Measurements from ENCODE around the gene TMEM170B.

Gene TMEM170B

DNA sequence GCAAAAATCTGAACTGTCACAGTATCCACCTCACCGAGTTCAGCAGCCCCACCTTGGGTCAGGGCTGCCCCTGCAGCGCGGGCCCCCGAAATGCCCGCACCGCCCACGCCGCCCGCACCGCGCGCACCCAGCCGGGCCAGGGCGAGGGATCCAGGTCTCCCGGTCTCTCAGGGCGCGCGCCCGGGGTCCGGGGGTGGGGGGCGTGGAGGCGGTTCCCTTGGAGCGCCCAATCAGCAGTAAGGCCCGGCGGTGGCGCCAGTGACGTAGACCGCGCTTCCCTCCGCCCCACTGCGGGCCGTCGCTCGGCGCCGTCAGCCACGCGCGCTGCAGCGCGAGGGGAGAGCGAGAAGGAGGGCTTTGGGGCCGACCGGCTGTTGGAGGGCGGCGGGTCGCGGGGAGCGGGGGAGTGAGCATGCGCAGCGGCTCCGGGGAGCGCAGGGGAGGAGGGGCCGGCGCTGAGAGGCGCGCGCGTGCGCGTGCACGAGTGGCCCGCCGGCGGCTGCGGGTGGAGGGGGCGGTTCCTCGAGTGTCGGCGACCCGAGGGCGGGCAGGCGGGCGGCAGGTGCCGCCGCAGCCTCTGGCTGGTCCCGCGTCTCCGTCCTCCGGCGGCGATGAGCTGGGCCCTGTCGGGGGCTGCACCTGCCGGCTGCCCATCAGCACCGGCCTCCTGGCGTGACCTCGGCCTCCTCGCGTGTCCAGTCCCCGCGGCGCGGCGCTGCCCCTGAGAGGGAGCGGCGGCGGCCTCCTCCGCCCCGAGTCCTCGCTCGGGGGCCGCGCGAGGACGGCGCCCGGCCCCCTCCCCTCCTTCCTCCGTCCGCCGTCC is at the start of gene TMEM170B:
TMEM170B (plus strand) TSS at position 521 of the 823 bp plus-strand sequence. CDS start 529 bp downstream, outside the sequence.
- Histone ChIP-seq H2AFZ (ENCODE audit: low read depth, low read length) (peak within 1 kb of the TSS; percentile 85), H3K4me2 (ENCODE audit: insufficient read depth, low read length) (peak within 1 kb of the TSS; percentile 96), H3K27me3 (ENCODE audit: insufficient read depth, low read length, poor library complexity) (peaks cover under 1% of the 10 kb centered on the region), H3K9me3 (ENCODE audit: insufficient read depth, low read length, severe bottlenecking) (no peaks in the 10 kb centered on the region), H4K20me1 (ENCODE audit: insufficient read depth, low read length) (peaks cover 12% of the 10 kb centered on the region; the same call in 1 of the 2 replicates), H3K4me1 (ENCODE audit: insufficient read depth, low read length) (peaks cover 31% of the 10 kb centered on the region), H3K79me2 (ENCODE audit: insufficient read depth, low read length) (peaks cover 47% of the 10 kb centered on the region), H3K36me3 (ENCODE audit: insufficient read depth, low read length) (no peaks in the 10 kb centered on the region), H3K27ac (ENCODE audit: low read length) (peak within 1 kb of the TSS; percentile 80), H3K9ac (ENCODE audit: low read depth, low read length) (peak within 1 kb of the TSS; percentile 89), H3K4me3 (ENCODE audit: low read depth in 1 of 2, low read length in 2 of 2) (peak within 1 kb of the TSS; percentile 83 to 91)
- ATAC-seq (ENCODE audit: insufficient read depth, low read depth): peak; percentile 93
- no peak for TF ChIP-seq CTCF (IDR thresholded peaks at IDR 0.05; ENCODE audit: borderline replicate concordance, extremely low read depth, low read length, poor library complexity, severe bottlenecking)
- no peak for TF ChIP-seq EZH2 (IDR thresholded peaks at IDR 0.05; ENCODE audit: borderline replicate concordance, low read depth, low read length, severe bottlenecking)
- DNase-seq: peak; percentile 96

GRCh38 chr6:11490996-11491395 is 46.6 kb upstream of the TMEM170B start:
- Histone ChIP-seq H3K27me3 (ENCODE audit: insufficient read depth, low read length, poor library complexity) (no peaks in the 10 kb centered on the region), H3K9ac (ENCODE audit: low read depth, low read length) (no peak overlapping the region), H3K36me3 (ENCODE audit: insufficient read depth, low read length) (no peaks in the 10 kb centered on the region), H2AFZ (ENCODE audit: low read depth, low read length) (no peak overlapping the region), H3K4me1 (ENCODE audit: insufficient read depth, low read length) (no peaks in the 10 kb centered on the region), H3K4me3 (ENCODE audit: low read depth in 1 of 2, low read length in 2 of 2) (no peak overlapping the region), H4K20me1 (ENCODE audit: insufficient read depth, low read length) (no peaks in the 10 kb centered on the region; the same call in 1 of the 2 replicates), H3K27ac (ENCODE audit: low read length) (no peak overlapping the region), H3K9me3 (ENCODE audit: insufficient read depth, low read length, severe bottlenecking) (no peaks in the 10 kb centered on the region), H3K4me2 (ENCODE audit: insufficient read depth, low read length) (no peak overlapping the region), H3K79me2 (ENCODE audit: insufficient read depth, low read length) (no peaks in the 10 kb centered on the region)
- DNase-seq: no peak
- no peak for ATAC-seq (ENCODE audit: insufficient read depth, low read depth)
- TF ChIP-seq CTCF (IDR thresholded peaks at IDR 0.05; ENCODE audit: borderline replicate concordance, extremely low read depth, low read length, poor library complexity, severe bottlenecking) (no peak), EZH2 (IDR thresholded peaks at IDR 0.05; ENCODE audit: borderline replicate concordance, low read depth, low read length, severe bottlenecking) (no peak)

- no peak for DNase-seq
- no peak for ATAC-seq (ENCODE audit: insufficient read depth, low read depth)
These were observed 45.7 kb upstream of the TMEM170B start for GRCh38 chr6:11491596-11492463.

More at GRCh38 chr6:11491596-11492463, 45.7 kb upstream of the TMEM170B start:
- no peak overlapping the region for H3K9ac ChIP-seq (ENCODE audit: low read depth, low read length)
- no peaks in the 10 kb centered on the region; the same call in 1 of the 2 replicates for H4K20me1 ChIP-seq (ENCODE audit: insufficient read depth, low read length)
- TF ChIP-seq CTCF (IDR thresholded peaks at IDR 0.05; ENCODE audit: borderline replicate concordance, extremely low read depth, low read length, poor library complexity, severe bottlenecking) (no peak), EZH2 (IDR thresholded peaks at IDR 0.05; ENCODE audit: borderline replicate concordance, low read depth, low read length, severe bottlenecking) (no peak)
- H3K4me3 ChIP-seq (ENCODE audit: low read depth in 1 of 2, low read length in 2 of 2): no peak overlapping the region
- H3K4me1 ChIP-seq (ENCODE audit: insufficient read depth, low read length): no peaks in the 10 kb centered on the region
- H3K9me3 ChIP-seq (ENCODE audit: insufficient read depth, low read length, severe bottlenecking): no peaks in the 10 kb centered on the region
- no peaks in the 10 kb centered on the region for H3K79me2 ChIP-seq (ENCODE audit: insufficient read depth, low read length)
- H3K27ac ChIP-seq (ENCODE audit: low read length): no peak overlapping the region
- no peaks in the 10 kb centered on the region for H3K36me3 ChIP-seq (ENCODE audit: insufficient read depth, low read length)
- H2AFZ ChIP-seq (ENCODE audit: low read depth, low read length): no peak overlapping the region
- no peaks in the 10 kb centered on the region for H3K27me3 ChIP-seq (ENCODE audit: insufficient read depth, low read length, poor library complexity)
- no peak overlapping the region for H3K4me2 ChIP-seq (ENCODE audit: insufficient read depth, low read length)

All from DND-41 (cell line).